Keratinocyte (primary cell): ENCODE data around the gene TRPV2. TPM values are rescaled to one million over a fixed set of nuclear protein-coding genes. Genes with fewer than 3 reads are reported as not detected.
A peak's percentile ranks its signal among the peaks of the same experiment; 100 is the strongest.

Experiments used
- DNase-seq: peaks from one replicate; pipeline ENCODE4 v3.0.0-alpha.2; 2011; ENCODE audit warnings: low read depth, missing footprints, low spot score
- FAIRE-seq: peaks from 2 replicates; lab custom pipeline; 2011; peaks lifted over from hg19 to GRCh38; lab: Jason Lieb, UNC
- H2AFZ ChIP-seq: 2 replicates; pipeline ENCODE4 v1.6.0; 2012; ENCODE audit warnings: low read length, control low read depth, inconsistent platforms; ENCODE audit not compliant: control insufficient read depth
- H3K27ac ChIP-seq: 2 replicates; pipeline ENCODE4 v1.5.1; 2011; ENCODE audit warnings: low read length; ENCODE audit not compliant: control insufficient read depth, insufficient read depth
- H3K27me3 ChIP-seq: 3 replicates; pipeline ENCODE4 v1.6.0; 2011; ENCODE audit warnings: low read length; ENCODE audit not compliant: control insufficient read depth, insufficient read depth; ENCODE audit errors: extremely low read depth
- H3K36me3 ChIP-seq, 2 experiments: 2 replicates in 1 of 2; 3 replicates in 1 of 2; pipeline ENCODE4 v1.5.1; 2011; ENCODE audit warnings: low read length in 2 of 2, mild to moderate bottlenecking in 1 of 2; ENCODE audit not compliant: control insufficient read depth in 2 of 2, insufficient read depth in 2 of 2; ENCODE audit errors: extremely low read depth in 1 of 2
- H3K4me1 ChIP-seq: 3 replicates; pipeline ENCODE4 v1.5.1; 2011; ENCODE audit warnings: low read length; ENCODE audit not compliant: control insufficient read depth, insufficient read depth; ENCODE audit errors: extremely low read depth
- H3K4me2 ChIP-seq: 3 replicates; pipeline ENCODE4 v1.6.0; 2011; ENCODE audit warnings: low read depth, low read length; ENCODE audit not compliant: control insufficient read depth, insufficient read depth; ENCODE audit errors: extremely low read depth
- H3K4me3 ChIP-seq, 3 experiments: fragments of 200-600 bp in 1 of 3; sonication (generic) in 1 of 3; 2 replicates in 2 of 3; 3 replicates in 1 of 3; pipeline ENCODE4 v1.5.1; 2011 to 2016; ENCODE audit warnings: low read length in 3 of 3, mild to moderate bottlenecking in 3 of 3, control low read depth in 2 of 3, inconsistent platforms in 1 of 3, low read depth in 1 of 3, mixed read lengths in 1 of 3, mixed run types in 1 of 3, moderate library complexity in 1 of 3; ENCODE audit not compliant: control insufficient read depth in 2 of 3, insufficient read depth in 2 of 3; ENCODE audit errors: extremely low read depth in 1 of 3
- H3K79me2 ChIP-seq: 2 replicates; pipeline ENCODE4 v1.6.0; 2012; ENCODE audit warnings: low read length; ENCODE audit not compliant: control insufficient read depth, insufficient read depth
- H3K9ac ChIP-seq: 3 replicates; pipeline ENCODE4 v1.6.0; 2011; ENCODE audit warnings: low read length; ENCODE audit not compliant: control insufficient read depth, insufficient read depth; ENCODE audit errors: extremely low read depth
- H3K9me1 ChIP-seq: 3 replicates; pipeline ENCODE4 v1.6.0; 2011; ENCODE audit warnings: low read length; ENCODE audit not compliant: control insufficient read depth, insufficient read depth; ENCODE audit errors: extremely low read depth
- H3K9me3 ChIP-seq: 2 replicates; pipeline ENCODE4 v1.5.1; 2012; ENCODE audit warnings: low read depth, low read length; ENCODE audit not compliant: control insufficient read depth
- H4K20me1 ChIP-seq: 3 replicates; pipeline ENCODE4 v1.6.0; 2011; ENCODE audit warnings: low read length; ENCODE audit not compliant: control insufficient read depth, insufficient read depth; ENCODE audit errors: extremely low read depth
- EZH2 ChIP-seq: IDR thresholded peaks from one replicate; pipeline ENCODE4 v1.6.1; 2012; ENCODE audit warnings: inconsistent platforms, mild to moderate bottlenecking, low read length, moderate library complexity
- dilution Hi-C: fragments of 300-500 bp; cut with MboI; formaldehyde crosslinking; loops from one replicate; pipeline ENCODE4 v1.7.0; 2020; ENCODE audit warnings: low sequenced_read_pairs; ENCODE audit not compliant: extremely low pct_ligation_motif_present
- polyA plus RNA-seq, 5 experiments: library from polyadenylated mRNA; depleted of rRNA in 3 of 5; stranded (reverse) in 3 of 5; stranded (forward) in 1 of 5; unstranded in 1 of 5; fragments of >200 nt; gene quantifications; 1 replicate in 1 of 5; 2 replicates in 3 of 5; 3 replicates in 1 of 5; pipeline versions ENCODE4 v1.2.1 to v1.2.3, GENCODE V29; 2011 to 2012; ENCODE audit warnings: missing spikeins in 2 of 5, low read depth in 1 of 5, low replicate concordance in 1 of 5
- TF ChIP-seq, protein P1 (sequence below), 3 experiments: IDR thresholded peaks in 1 of 3; conservative IDR thresholded peaks in 1 of 3; optimal IDR thresholded peaks in 1 of 3; 2 replicates in 2 of 3; 3 replicates in 1 of 3; pipeline versions ENCODE3 to v1.5.1; 2011; ENCODE audit warnings: low read length in 3 of 3, mild to moderate bottlenecking in 3 of 3, moderate library complexity in 2 of 3, control low read depth in 1 of 3, inconsistent platforms in 1 of 3; ENCODE audit not compliant: insufficient read depth in 2 of 3; ENCODE audit errors: extremely low read depth in 1 of 3

TRPV2 gene
- polyA plus RNA-seq, 1 donor (not counting 4 experiments of a cell fraction or from before 2014, with no cell fraction given), result 0.09 TPM

DNA sequence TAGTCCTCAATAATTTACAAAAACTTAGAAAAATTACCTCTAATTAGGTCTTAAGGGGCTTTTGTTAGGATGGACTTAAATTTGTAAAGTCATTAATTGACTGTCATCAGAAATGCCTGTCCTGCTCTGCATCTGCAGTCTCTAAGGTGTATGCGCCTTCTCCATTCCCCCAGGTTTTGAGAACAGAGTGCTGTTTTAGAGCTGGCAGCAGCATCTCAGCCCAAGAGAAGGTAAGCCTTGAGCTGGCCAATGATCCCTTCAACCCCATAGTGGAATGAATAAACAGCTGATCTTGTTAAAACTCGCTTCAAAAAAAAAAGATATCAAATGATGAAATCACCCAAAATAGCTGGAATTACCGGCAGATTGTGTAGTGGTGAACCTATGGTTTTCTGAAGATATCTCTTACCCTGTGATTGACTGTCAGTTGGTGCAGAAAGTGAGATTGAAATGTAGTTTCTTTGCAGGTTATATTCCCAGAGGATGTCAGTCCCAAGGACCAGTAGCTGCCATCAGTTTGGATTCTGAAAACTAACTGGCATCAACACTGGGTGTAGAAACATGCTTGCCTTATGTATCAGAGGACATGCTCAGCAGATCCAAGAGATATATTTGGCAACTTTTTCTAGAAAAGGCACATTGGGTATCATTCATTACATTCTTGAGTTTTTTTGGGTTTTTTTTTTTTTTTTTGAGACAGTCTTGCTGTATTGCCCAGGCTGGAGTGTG, 25.7 kb downstream of the TRPV2 start:
- H2AFZ ChIP-seq, result no peak overlapping the region
- H3K27ac ChIP-seq, result peak overlapping the region; percentile 76
- DNase-seq, result no peak
- no peak for FAIRE-seq
- H3K79me2 ChIP-seq, result peaks cover 32% of the 10 kb centered on the region
- H3K4me1 ChIP-seq, result peaks cover 24% of the 10 kb centered on the region
- no peaks in the 10 kb centered on the region for H3K9me3 ChIP-seq
- peak overlapping the region; percentile 93 for H3K4me2 ChIP-seq
- dilution Hi-C loops, result no loop called here
- peak overlapping the region; percentile 75 to 90 (median 87) for H3K4me3 ChIP-seq
- peaks cover 42% of the 10 kb centered on the region for H4K20me1 ChIP-seq
- H3K36me3 ChIP-seq, result peaks cover 29 to 47% of the 10 kb centered on the region in 2 experiments
- no peaks in the 10 kb centered on the region for H3K9me1 ChIP-seq
- H3K9ac ChIP-seq, result peak overlapping the region; percentile 84
- TF ChIP-seq EZH2, result no peak
- TF ChIP-seq, protein P1, sequence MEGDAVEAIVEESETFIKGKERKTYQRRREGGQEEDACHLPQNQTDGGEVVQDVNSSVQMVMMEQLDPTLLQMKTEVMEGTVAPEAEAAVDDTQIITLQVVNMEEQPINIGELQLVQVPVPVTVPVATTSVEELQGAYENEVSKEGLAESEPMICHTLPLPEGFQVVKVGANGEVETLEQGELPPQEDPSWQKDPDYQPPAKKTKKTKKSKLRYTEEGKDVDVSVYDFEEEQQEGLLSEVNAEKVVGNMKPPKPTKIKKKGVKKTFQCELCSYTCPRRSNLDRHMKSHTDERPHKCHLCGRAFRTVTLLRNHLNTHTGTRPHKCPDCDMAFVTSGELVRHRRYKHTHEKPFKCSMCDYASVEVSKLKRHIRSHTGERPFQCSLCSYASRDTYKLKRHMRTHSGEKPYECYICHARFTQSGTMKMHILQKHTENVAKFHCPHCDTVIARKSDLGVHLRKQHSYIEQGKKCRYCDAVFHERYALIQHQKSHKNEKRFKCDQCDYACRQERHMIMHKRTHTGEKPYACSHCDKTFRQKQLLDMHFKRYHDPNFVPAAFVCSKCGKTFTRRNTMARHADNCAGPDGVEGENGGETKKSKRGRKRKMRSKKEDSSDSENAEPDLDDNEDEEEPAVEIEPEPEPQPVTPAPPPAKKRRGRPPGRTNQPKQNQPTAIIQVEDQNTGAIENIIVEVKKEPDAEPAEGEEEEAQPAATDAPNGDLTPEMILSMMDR (optimal IDR thresholded peaks at IDR 0.05 in 1 of 3, IDR thresholded peaks at IDR 0.05 in 1 of 3, conservative IDR thresholded peaks at IDR 0.05 in 1 of 3; ENCODE audit: extremely low read depth in 1 of 3, insufficient read depth in 2 of 3, low read length in 3 of 3), result no peak
- no peaks in the 10 kb centered on the region for H3K27me3 ChIP-seq

DNA sequence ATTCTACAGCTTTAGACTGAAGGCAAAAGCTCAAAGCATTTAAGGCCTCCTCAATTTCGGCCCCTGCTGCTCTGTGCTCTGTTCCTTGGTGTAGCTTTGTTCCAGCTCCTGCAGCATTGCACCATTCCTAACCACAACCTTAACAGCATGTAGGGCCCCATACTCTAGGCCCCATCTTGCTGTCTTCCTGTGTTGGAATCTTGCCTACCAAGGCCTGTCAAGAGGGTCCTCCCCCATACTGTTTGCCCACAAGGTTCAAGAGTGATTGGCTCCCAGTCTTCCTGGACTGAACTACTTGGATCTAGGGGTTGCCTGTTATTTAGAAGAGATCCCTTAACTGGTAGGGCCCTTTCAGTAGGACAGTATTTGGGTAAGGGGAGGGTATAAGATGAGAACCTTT, 26.8 kb downstream of the TRPV2 start:
- H3K27ac ChIP-seq, result no peak overlapping the region
- no peak overlapping the region for H3K4me3 ChIP-seq
- H2AFZ ChIP-seq, result no peak overlapping the region
- H3K9me3 ChIP-seq, result no peaks in the 10 kb centered on the region
- no peak for DNase-seq
- peaks cover 24% of the 10 kb centered on the region for H3K4me1 ChIP-seq
- peaks cover 32% of the 10 kb centered on the region for H3K79me2 ChIP-seq
- peak overlapping the region; percentile 93 for H3K4me2 ChIP-seq
- H4K20me1 ChIP-seq, result peaks cover 51% of the 10 kb centered on the region
- dilution Hi-C loops, result no loop called here
- no peak for FAIRE-seq
- peaks cover 32 to 50% of the 10 kb centered on the region in 2 experiments for H3K36me3 ChIP-seq
- H3K27me3 ChIP-seq, result no peaks in the 10 kb centered on the region
- H3K9ac ChIP-seq, result no peak overlapping the region
- TF ChIP-seq, protein P1 (optimal IDR thresholded peaks at IDR 0.05 in 1 of 3, IDR thresholded peaks at IDR 0.05 in 1 of 3, conservative IDR thresholded peaks at IDR 0.05 in 1 of 3; ENCODE audit: extremely low read depth in 1 of 3, insufficient read depth in 2 of 3, low read length in 3 of 3), result no peak
- no peak for TF ChIP-seq EZH2
- H3K9me1 ChIP-seq, result no peaks in the 10 kb centered on the region
